Body of pancreas (tissue), 4 donors: ENCODE measurements around the gene UBA5. TPM values are rescaled to one million over a fixed set of nuclear protein-coding genes. Genes with fewer than 3 reads are reported as not detected.
A peak's percentile ranks its signal among the peaks of the same experiment; 100 is the strongest.
"Not testable (repeated sequence)": the region's sequence is repeated elsewhere in the genome, so short reads cannot be mapped to it uniquely, and the experiment has no call there.

Experiments
- ATAC-seq: fragments of 150-250 bp; one replicate; pipeline ENCODE4 v1.9.1; 2016
- DNase-seq, 4 donors: peaks; one replicate each; pipeline ENCODE4 v3.0.0-alpha.2; 2019
- H3K27ac ChIP-seq, 4 donors: fragments of 200-600 bp; sonication (generic); 1 replicate in 3 of 4; 2 replicates in 1 of 4; pipeline versions ENCODE4 v1.5.1 to v1.6.1; 2016 to 2019; ENCODE audit warnings: mild to moderate bottlenecking in 1 of 4, mixed read lengths in 1 of 4, moderate library complexity in 1 of 4
- H3K27me3 ChIP-seq, 2 donors: fragments of 200-600 bp; sonication (generic); one replicate each; pipeline ENCODE4 v1.6.0; 2016; ENCODE audit warnings: mild to moderate bottlenecking in 1 of 2
- H3K36me3 ChIP-seq, 2 donors: fragments of 200-600 bp; sonication (generic); replicated peaks in 1 of 2; 2 replicates each; pipeline ENCODE4 v1.5.1; 2016; ENCODE audit warnings: low read depth in 2 of 2; ENCODE audit not compliant: insufficient read depth in 1 of 2
- H3K4me1 ChIP-seq: fragments of 200-600 bp; sonication (generic); one replicate; pipeline ENCODE4 v1.6.0; 2016
- H3K4me3 ChIP-seq, 2 donors: fragments of 200-600 bp; sonication (generic); 1 replicate in 1 of 2; 2 replicates in 1 of 2; pipeline ENCODE4 v1.5.1; 2016 to 2019
- H3K9me3 ChIP-seq, 3 donors: fragments of 200-600 bp; sonication (generic); 1 replicate in 2 of 3; 2 replicates in 1 of 3; pipeline ENCODE4 v1.5.1; 2016
- CTCF ChIP-seq, 7 experiments: fragments of 450-650 bp in 4 of 7; fragments of 200-600 bp in 3 of 7; sonication (generic) in 3 of 7; IDR thresholded peaks; one replicate each; pipeline ENCODE4 v1.5.1; 2016 to 2019; ENCODE audit warnings: antibody characterized with exemption in 7 of 7
- POLR2A ChIP-seq, 3 donors: fragments of 450-650 bp; IDR thresholded peaks; one replicate each; pipeline ENCODE4 v1.6.1; 2016; ENCODE audit warnings: antibody characterized with exemption in 3 of 3, mild to moderate bottlenecking in 2 of 3
- WGBS, 2 donors: methylation state at CpG; one replicate each; pipeline ENCODE4 v1.1.5; 2017; 5-methylcytosine and 5-hydroxymethylcytosine counted together
- intact Hi-C: fragments of 100-400 bp; cut with DNase I; formaldehyde crosslinking; loops from one replicate; pipeline ENCODE4 v1.15.1; 2023
- total RNA-seq, 2 donors: library from RNA; depleted of rRNA; stranded (reverse); fragments of >200 nt; gene quantifications; one replicate each; pipeline ENCODE4 v1.1.0, GENCODE V29; 2016

Gene UBA5
- total RNA-seq, 2 donors from 2014 or later, result 85.6 to 99.2 TPM

- Histone ChIP-seq H3K4me3 (no peak overlapping the region), H3K27ac (peak overlapping the region in 1 of 4 donors; percentile 7), H3K36me3 (peaks cover 0 to 4% of the 10 kb centered on the region in 2 donors), H3K9me3 (no peaks in the 10 kb centered on the region), H3K4me1 (no peaks in the 10 kb centered on the region), H3K27me3 (no peaks in the 10 kb centered on the region)
- intact Hi-C loops, result no loop called here
- 21 to 28% methylated on average over 1 of the region's 1 CpG for WGBS, 2 donors
- ATAC-seq, result no peak
- TF ChIP-seq CTCF (IDR thresholded peaks at IDR 0.05) (no peak), POLR2A (IDR thresholded peaks at IDR 0.05) (no peak)
- no peak for DNase-seq
Observed at GRCh38 chr3:132637590-132637989, 22.5 kb upstream of the UBA5 start.

GRCh38 chr3:132638706-132639105 lies 21.4 kb upstream of the UBA5 start:
- TF ChIP-seq POLR2A (IDR thresholded peaks at IDR 0.05), result no peak
- TF ChIP-seq CTCF (IDR thresholded peaks at IDR 0.05), result no peak
- Histone ChIP-seq H3K9me3 (no peaks in the 10 kb centered on the region), H3K4me1 (no peaks in the 10 kb centered on the region), H3K27ac (no peak overlapping the region), H3K36me3 (peaks cover 0 to 4% of the 10 kb centered on the region in 2 donors), H3K27me3 (no peaks in the 10 kb centered on the region), H3K4me3 (no peak overlapping the region)
- intact Hi-C loops, result no loop called here
- DNase-seq, result no peak
- no peak for ATAC-seq

- H3K9me3 ChIP-seq, ATAC-seq, H3K27me3 ChIP-seq, DNase-seq, H3K36me3 ChIP-seq, H3K27ac ChIP-seq, H3K4me1 ChIP-seq, H3K4me3 ChIP-seq: not testable (repeated sequence)
- 92 to 94% methylated on average over 2 of the region's 2 CpGs for WGBS, 2 donors
- intact Hi-C loops, result loop anchor here (5.0 kb wide), 1 partner anchor 104 kb away; no protein-coding TSS in a partner anchor
Observed at GRCh38 chr3:132641427-132641826, 18.7 kb upstream of the UBA5 start.

GRCh38 chr3:132641837-132642538 lies 18.1 kb upstream of the UBA5 start:
- Histone ChIP-seq H3K27me3 (no peaks in the 10 kb centered on the region), H3K4me1 (no peaks in the 10 kb centered on the region), H3K4me3 (no peak overlapping the region), H3K27ac (no peak overlapping the region), H3K9me3 (no peaks in the 10 kb centered on the region), H3K36me3 (peaks cover 0 to 4% of the 10 kb centered on the region in 2 donors)
- intact Hi-C loops, result loop anchor here (5.0 kb wide), 1 partner anchor 105 kb away; no protein-coding TSS in a partner anchor
- 47 to 50% methylated on average over 5 of the region's 5 CpGs for WGBS, 2 donors
- ATAC-seq (peak; percentile 60), DNase-seq (no peak)
- TF ChIP-seq CTCF (IDR thresholded peaks at IDR 0.05) (peak; percentile 56 to 91 (median 87)), POLR2A (IDR thresholded peaks at IDR 0.05) (no peak)

- TF ChIP-seq CTCF (IDR thresholded peaks at IDR 0.05) (no peak), POLR2A (IDR thresholded peaks at IDR 0.05) (no peak)
- H3K36me3 ChIP-seq, result peaks cover 0 to 4% of the 10 kb centered on the region in 2 donors
- DNase-seq (no peak), ATAC-seq (no peak)
- intact Hi-C loops, result loop anchor here (5.0 kb wide), 1 partner anchor 105 kb away; no protein-coding TSS in a partner anchor
- no peak overlapping the region for H3K4me3 ChIP-seq
- no peaks in the 10 kb centered on the region for H3K4me1 ChIP-seq
- no peak overlapping the region for H3K27ac ChIP-seq
- no peaks in the 10 kb centered on the region for H3K9me3 ChIP-seq
- H3K27me3 ChIP-seq, result no peaks in the 10 kb centered on the region
- WGBS, 2 donors, result 43 to 56% methylated on average over 2 of the region's 2 CpGs
Observed at GRCh38 chr3:132642539-132642847, 17.6 kb upstream of the UBA5 start.
